Fibroblast of lung (primary cell): ENCODE results near the gene DNM1.

Experiments
- CTCF ChIP-seq, 2 donors: IDR thresholded peaks in 1 of 2; conservative IDR thresholded peaks in 1 of 2; 1 replicate in 1 of 2; 2 replicates in 1 of 2; pipeline ENCODE4 v1.5.1; 2011 to 2012; ENCODE audit warnings: low read length in 2 of 2, control low read depth in 1 of 2, inconsistent platforms in 1 of 2, low read depth in 1 of 2, mild to moderate bottlenecking in 1 of 2
- EZH2 ChIP-seq: IDR thresholded peaks from 2 replicates; pipeline ENCODE4 v1.5.1; 2012; ENCODE audit warnings: low read length, control low read depth, mild to moderate bottlenecking; ENCODE audit errors: missing control alignments

- TF ChIP-seq CTCF (conservative IDR thresholded peaks at IDR 0.05 in 1 of 2, IDR thresholded peaks at IDR 0.05 in 1 of 2; ENCODE audit: low read depth in 1 of 2, low read length in 2 of 2) (no peak), EZH2 (no peak)
Observed at GRCh38 chr9:128260340-128260739, 57.2 kb downstream of the DNM1 start.
